Raji (cell line): Measurements from ENCODE around the gene LGALS3BP.

Experiments used
- POLR2A ChIP-seq: IDR thresholded peaks from 2 replicates; pipeline ENCODE4 v1.6.1; 2011; ENCODE audit warnings: low read depth, low read length, control low read depth; ENCODE audit not compliant: insufficient read depth

LGALS3BP gene

DNA sequence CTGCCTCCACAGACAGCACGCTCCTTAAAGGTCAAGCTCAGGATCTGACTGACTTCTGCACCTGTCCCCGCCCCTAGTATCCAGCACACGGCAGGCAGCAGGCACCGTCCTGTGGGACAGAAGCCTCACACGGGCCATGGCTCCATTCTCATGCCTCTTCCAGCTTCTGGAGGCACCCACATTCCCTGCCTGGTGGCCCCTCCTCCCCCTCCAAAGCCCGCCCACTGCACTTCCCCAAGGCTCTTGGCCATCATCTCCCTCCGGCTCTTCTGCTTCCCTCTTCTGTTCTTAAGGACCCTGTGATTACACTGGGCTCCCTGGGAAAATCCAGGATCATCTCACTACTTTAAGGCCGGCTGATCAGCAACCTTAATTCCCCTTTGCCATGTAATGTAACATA lies 26.3 kb upstream of the LGALS3BP start:
- no peak for TF ChIP-seq POLR2A

DNA sequence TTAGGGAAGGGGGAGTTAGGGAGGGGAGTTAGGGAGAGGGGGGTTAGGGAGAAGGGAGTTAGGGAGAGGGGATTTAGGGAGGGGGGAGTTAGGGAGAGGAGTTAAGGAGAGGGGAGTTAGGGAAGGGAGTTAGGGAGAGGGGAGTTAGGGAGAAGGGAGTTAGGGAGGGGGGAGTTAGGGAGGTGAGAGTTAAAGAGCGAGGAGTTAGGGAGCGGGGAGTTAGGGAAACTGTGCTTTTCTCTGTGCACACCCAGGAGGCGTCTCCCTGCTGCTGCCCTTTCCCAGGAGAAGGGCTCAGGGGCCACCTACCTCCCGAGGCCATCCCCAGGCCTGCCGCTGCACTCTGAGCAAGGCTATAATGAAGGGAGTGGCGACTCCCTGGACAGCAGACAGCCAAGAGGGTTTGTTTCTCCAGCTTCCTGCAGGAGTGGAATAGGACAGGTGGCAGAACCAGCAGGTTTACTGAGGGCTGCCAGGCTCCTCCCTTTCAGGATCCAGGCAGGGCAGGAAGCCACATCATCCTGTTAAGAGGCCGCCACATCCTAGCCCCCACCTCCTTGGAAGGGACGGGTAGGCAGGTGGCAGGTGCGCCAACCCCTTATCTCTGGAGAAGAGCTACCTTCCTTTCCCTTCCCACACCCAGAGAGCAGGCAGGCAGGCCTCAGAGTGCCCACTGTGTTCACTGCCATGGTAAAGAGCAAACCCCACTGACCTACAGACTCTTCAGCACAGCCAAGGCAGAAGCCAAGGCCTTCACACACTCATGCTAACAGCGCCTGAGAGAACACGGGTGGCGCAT lies 25.5 kb upstream of the LGALS3BP start:
- no peak for TF ChIP-seq POLR2A

DNA sequence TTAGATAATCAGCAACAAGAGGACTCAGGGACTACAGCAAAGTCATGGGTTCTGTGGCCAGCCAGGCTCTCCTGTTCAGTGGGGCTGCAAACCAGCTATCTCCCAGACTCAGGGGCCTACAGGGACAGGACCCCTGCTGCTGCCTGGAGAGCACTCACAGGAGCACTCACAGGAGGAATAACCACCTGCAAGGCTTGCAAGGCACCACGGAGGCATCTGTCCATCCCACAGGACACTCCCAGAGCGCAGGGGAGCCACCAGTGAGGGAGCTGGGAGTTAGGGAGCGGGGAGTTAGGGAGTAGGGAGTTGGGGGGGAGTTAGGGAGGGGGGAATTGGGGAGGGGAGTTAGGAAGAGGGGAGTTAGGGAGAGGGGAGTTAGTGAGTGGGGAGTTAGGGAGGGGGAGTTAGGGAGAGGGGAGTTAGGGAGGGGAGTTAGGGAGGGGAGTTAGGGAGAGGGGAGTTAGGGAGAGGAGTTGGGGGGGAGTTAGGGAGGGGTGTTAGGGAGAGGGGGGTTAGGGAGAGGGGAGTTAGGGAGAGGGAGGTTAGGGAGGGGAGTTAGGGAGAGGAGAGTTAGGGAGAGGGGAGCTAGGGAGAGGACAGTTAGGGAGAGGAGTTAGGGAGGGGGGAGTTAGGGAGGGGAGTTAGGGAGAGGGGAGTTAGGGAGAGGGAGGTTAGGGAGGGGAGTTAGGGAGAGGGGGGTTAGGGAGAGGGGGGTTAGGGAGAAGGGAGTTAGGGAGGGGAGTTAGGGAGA lies 24.1 kb upstream of the LGALS3BP start:
- no peak for TF ChIP-seq POLR2A

DNA sequence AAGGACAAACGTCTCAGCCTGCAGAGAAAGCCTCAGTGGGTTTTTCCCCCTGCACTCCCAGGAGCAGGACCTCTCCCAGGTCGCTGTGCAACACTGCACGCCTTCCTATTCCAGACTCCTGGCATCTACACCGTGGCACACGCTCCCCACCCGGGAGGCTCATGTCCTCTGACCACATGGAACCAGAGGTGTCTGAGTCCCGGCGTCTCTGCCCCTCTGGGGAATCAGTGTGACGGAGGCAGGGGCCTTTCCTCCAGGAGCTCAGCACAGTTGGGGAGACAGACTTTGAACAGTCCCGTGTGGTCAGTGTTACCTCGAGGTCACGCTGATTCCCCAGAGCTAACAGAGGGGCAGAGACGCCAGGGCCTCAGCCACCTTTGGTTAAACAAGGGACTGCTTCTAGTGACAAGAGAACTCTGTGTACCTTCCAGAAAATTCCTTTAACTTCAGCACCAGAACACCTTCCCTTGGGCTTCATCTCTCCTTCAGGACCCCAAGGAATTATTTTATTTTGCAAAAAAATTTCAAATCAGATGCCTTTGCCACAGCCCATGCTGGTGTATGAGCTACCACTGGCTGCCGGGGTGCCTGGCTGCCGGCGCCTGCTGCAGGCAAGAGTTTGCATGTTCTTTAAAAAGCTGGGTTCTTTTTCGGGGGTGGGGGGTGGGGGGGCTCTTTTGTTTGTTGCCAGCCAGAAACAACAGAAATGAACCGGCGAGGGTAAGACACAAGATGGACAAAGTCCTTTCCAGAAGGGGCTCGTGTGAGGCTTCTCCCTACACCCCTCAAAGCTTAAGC lies 23.3 kb upstream of the LGALS3BP start:
- no peak for TF ChIP-seq POLR2A

DNA sequence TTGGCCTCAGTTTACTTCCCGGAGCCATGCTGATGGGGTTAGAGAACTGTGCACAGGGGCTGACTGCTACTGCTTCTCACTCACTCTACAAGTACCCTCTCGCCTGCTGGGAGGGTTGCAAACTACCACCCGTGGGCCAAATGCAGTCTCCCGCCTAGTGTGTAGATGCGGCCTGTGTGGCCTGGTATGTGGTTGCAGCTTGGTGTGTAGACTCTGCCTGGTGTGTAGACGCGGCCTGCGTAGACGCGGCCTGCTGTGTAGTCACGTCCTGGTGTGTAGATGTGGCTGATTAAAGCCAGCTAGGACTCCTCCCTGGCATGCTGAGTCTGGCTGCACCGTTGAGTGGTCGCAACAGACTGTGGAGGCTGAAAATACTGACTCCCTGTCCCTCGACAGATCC lies 22.6 kb upstream of the LGALS3BP start:
- no peak for TF ChIP-seq POLR2A

DNA sequence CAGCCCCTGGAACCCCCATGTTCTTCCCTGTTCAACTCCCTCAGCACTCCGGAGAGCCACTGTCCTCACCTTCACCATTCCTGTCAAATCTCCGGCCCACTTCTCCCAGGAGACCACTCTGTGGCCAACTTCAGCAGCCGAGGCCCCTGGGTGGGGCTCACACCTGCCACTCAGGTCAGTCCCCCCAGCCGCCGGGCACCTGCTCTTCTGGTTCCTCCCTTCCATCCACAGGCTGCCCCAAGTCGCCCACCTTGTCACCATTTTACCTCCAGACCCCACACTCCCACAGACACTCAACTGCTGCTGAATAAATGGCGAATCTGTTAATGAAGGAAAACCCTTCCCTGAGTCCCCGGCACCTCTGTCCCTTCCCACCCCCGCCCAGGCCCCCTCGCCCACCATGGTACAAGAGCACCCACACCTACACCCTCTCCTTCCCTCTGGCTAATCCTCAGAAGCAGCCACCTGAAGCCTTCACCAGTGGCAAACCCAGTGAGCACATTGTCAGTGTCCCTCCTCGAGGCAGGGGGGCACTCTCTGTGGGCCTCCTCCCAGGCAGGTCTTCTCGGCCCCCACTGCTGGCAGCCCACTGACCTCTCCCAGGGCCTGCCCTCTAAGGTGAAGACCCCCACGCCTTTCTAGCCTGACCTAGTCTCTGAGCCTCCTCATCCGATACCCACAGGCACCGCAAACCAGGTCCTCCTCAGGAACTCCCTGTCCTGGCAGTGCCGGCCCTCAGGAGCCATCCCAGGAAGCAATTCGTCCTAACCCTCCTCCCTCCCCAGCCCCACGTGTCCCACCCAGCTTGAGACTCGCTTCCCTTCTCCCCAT lies 21.7 kb upstream of the LGALS3BP start:
- no peak for TF ChIP-seq POLR2A

DNA sequence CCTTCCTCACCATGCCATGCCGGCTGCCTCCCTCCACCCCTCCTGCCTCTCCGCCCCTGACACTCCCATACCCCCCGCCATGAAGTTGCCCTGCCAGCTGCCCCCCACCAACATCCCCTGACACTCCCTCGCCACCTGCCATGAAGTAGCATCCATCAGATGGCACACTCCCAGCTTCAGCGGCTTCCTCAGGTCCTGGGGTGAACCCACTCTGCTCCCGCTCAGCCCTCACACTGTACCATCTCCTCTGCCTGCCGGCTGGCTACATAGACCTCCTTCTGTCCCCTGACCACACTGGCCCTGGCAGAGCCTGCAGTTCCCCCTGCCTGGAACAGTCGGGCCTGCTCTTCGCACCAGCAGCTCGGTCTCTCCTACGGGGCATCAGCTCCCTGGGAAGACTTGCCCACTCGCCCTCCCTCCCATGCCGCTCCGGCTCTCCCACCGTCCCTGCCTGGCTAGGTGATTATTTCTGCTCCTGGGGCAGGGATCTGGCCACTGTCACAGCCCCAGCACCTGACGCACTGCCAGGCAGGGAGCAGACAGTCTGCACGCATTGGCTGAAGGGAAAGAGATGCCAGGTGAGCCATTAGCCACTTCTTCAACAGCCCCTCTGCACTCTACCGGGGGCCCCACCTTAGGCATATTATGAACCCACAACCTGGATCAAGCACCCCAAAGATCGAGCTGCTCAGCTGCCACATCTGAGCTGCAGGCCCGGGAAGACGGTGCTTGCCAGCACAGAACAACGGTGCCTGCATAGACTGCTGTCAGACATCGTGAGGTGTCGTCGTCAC lies 20.9 kb upstream of the LGALS3BP start:
- TF ChIP-seq POLR2A, result no peak

DNA sequence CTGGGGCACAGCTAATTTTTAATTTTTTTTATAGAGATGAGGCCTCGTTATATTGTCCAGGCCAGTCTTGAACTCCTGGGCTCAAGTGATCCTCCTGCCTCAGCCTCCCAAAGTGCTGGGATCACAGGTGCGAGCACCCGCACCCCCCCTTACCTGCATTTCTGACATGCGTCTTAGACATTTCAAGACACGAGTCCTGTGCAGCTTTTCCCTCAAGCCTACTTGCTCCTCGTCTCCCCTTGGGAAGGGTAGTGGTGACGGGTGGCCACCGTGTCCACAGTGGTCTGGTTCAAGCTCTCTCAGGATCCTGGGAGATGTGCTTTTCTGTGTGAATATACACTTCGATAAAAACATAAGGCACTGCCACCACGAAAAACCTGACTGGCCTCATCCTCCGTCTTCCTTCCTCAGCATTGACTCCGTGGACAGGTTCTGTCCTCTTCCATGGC lies 20.2 kb upstream of the LGALS3BP start:
- no peak for TF ChIP-seq POLR2A

DNA sequence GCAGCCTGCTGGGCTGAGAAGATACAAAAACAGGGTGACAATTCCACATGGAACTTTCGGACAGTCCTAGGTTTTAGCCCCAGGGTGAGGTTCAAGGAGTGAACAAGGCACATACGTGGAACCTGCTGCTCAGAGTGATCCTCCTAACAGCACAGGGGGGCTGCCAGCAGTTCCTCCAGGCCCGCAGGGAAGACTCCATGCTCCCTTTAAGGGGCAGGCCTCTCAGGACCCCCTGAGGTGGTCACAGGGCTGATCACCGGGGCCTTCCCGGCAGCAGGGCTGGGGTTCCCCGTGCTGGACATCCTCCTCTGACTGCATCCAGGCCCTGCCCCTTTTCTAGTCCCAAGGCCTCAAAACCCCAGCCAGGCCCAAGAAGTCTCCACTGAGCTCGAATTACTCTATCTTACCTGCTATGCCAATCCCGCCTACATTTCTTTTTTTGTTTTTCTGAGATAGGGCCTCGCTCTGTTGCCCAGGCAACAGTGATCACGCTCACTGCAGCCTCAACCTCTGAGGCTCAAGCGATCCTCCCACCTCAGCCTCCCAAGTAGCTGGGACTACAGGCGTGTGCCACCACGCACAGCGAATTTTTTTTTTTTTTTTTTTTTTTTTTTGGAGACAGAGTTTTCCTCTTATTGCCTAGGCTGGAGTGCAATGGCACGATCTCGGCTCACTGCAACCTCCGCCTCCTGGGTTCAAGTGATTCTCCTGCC lies 19.5 kb upstream of the LGALS3BP start:
- no peak for TF ChIP-seq POLR2A

DNA sequence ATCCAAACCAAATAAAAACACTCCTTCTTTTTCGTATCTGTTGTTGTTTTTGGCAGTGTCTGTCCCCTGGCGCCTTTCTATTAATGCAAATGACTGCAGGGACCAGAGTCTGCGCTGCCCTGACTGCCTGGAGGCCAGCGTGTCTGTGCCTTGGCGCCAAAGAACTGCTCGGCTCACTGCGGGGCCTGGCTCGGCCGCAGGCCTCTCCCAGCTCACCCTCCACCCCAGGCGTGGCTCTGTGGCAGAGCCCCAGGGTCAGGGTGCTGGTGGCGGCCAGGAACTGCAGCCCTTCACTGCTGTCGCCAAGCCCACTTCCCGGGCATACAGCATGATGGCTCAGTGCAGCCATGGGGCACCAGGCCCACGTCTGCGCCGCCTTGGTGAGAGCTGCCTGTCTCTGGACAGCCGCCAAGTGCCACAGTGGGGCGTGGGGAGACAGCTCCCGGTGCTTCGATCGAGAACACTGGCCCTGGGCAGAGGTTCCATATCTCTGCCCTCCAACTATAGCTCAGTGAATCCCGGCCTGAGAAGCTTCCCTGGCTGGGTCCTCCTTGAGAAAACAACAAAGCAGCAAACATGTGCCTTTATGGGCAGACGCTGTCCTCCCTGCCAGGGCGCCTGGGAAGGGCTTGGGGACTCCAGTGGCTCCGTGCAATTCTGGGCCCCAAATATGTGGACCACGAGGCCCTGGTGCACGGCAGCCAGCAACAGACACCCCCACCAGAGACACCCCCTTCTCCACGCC lies 18.8 kb upstream of the LGALS3BP start:
- TF ChIP-seq POLR2A, result no peak

DNA sequence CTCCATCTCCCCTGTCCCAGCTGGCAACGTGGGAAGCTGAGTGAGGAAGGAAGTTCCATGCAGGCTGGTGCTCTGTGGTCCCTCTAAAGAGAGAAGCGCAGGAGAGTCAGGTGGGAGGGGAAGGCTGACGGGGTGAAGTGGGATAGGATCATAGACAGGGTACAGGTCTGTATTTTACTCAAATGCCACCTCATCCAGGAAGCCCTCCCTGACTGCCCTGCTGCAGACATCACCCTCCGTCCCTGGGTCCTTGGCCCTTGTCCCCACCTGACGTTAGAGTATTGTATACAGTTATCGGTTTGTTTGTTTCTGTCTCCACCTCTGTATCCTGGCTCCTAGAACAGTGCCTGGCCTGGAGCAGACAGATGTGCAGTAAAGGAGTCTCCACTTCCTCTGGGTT lies 18.2 kb upstream of the LGALS3BP start:
- TF ChIP-seq POLR2A, result no peak

DNA sequence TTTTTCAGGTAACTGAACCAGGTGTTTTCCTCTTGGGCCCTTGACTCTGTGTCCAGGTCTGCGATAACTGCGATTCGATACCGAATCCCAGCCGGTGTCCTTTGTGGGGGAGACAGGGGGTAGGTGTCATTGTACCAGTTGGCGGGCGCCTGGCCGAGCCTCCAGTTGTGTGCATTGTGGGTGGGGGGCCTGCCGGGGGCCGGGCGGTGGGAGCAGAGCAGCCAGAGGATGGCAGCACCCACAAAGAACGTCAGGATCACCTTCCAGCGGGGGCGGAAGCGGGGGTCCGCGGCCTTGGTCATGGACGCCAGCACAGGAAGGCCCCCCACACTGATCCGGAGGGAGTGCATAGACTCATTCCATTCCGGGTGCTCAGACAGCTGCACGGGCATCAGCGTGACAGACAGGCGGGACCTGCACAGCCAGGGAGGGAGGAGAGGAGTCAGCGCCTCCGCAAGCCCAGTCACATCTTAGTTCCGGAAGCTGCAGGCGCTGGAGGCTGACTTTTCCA lies 17.6 kb upstream of the LGALS3BP start:
- TF ChIP-seq POLR2A, result no peak
